Measurements from ENCODE around the gene PPM1H. TPM values are rescaled to one million over a fixed set of nuclear protein-coding genes. Genes with fewer than 3 reads are reported as not detected.

PPM1H gene
- total RNA-seq, 1 experiment from 2014 or later: 0.04 TPM

GRCh38 chr12:62656591-62657362, 278.2 kb downstream of the PPM1H start:
- Histone ChIP-seq H3K4me3 (ENCODE audit: low read depth, low read length, poor library complexity, severe bottlenecking) (no peak overlapping the region), H3K27ac (ENCODE audit: low read depth, low read length, poor library complexity, severe bottlenecking) (no peak overlapping the region), H3K4me1 (ENCODE audit: insufficient read depth, low read length, poor library complexity, severe bottlenecking) (no peaks in the 10 kb centered on the region), H3K9me3 (ENCODE audit: low read depth, low read length, poor library complexity, severe bottlenecking) (no peaks in the 10 kb centered on the region), H3K27me3 (replicated peaks; ENCODE audit: insufficient read depth, low read depth, low read length, poor library complexity) (no peaks in the 10 kb centered on the region), H3K36me3 (ENCODE audit: insufficient read depth, low read length, poor library complexity, severe bottlenecking) (no peaks in the 10 kb centered on the region)
- ChIA-PET POLR2A (ENCODE audit: low non-redundant PET) (no interaction called here), CTCF (no interaction called here)
- no TSS peak for BruUV-seq (replicated peaks)
- intact Hi-C loops (cut with micrococcal nuclease; ENCODE audit: unreplicated experiment): no loop called here
- no peak for DNase-seq (ENCODE audit: low spot score)
- no peak for TF ChIP-seq EZH2 (IDR thresholded peaks at IDR 0.05; ENCODE audit: borderline replicate concordance, low read depth, low read length, poor library complexity, severe bottlenecking)
- TF ChIP-seq, protein P1, sequence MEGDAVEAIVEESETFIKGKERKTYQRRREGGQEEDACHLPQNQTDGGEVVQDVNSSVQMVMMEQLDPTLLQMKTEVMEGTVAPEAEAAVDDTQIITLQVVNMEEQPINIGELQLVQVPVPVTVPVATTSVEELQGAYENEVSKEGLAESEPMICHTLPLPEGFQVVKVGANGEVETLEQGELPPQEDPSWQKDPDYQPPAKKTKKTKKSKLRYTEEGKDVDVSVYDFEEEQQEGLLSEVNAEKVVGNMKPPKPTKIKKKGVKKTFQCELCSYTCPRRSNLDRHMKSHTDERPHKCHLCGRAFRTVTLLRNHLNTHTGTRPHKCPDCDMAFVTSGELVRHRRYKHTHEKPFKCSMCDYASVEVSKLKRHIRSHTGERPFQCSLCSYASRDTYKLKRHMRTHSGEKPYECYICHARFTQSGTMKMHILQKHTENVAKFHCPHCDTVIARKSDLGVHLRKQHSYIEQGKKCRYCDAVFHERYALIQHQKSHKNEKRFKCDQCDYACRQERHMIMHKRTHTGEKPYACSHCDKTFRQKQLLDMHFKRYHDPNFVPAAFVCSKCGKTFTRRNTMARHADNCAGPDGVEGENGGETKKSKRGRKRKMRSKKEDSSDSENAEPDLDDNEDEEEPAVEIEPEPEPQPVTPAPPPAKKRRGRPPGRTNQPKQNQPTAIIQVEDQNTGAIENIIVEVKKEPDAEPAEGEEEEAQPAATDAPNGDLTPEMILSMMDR (conservative IDR thresholded peaks at IDR 0.05; ENCODE audit: low read depth, low read length): no peak

DNA sequence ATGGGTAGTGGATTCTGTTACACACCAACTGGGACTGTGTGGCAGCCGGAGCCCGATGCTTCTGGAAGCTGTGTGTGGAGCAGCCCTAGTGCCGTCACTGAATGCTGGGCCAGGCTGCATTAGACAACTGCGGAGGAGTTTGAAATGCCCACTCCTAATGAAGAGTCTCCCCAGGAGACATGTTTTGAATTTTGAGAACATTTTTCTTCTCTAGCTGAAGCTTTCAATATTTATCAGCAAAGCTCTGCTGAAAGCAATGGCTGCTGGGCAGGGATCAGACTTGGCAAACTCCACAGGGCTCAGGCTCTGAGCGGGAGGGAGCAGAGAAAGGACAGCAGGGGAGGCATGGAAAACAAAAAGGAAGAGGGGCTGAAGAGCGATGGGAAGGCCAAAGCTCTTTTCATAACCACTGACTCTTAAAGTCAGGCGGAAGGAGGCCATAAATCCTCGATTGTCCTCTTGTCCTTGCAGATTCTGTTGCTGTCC, 279.2 kb downstream of the PPM1H start:
- no peaks in the 10 kb centered on the region for H3K4me1 ChIP-seq (ENCODE audit: insufficient read depth, low read length, poor library complexity, severe bottlenecking)
- no peak for DNase-seq (ENCODE audit: low spot score)
- CTCF ChIA-PET: no interaction called here
- H3K36me3 ChIP-seq (ENCODE audit: insufficient read depth, low read length, poor library complexity, severe bottlenecking): no peaks in the 10 kb centered on the region
- no TSS peak for BruUV-seq (replicated peaks)
- no peak for TF ChIP-seq EZH2 (IDR thresholded peaks at IDR 0.05; ENCODE audit: borderline replicate concordance, low read depth, low read length, poor library complexity, severe bottlenecking)
- TF ChIP-seq, protein P1 (conservative IDR thresholded peaks at IDR 0.05; ENCODE audit: low read depth, low read length): no peak
- H3K9me3 ChIP-seq (ENCODE audit: low read depth, low read length, poor library complexity, severe bottlenecking): no peaks in the 10 kb centered on the region
- POLR2A ChIA-PET (ENCODE audit: low non-redundant PET): interaction anchor here (0.6 kb wide), 1 partner anchor 111 kb away, joined by 3 read pairs; no protein-coding TSS in a partner anchor
- intact Hi-C loops (cut with micrococcal nuclease; ENCODE audit: unreplicated experiment): no loop called here
- H3K27me3 ChIP-seq (replicated peaks; ENCODE audit: insufficient read depth, low read depth, low read length, poor library complexity): no peaks in the 10 kb centered on the region
- H3K4me3 ChIP-seq (ENCODE audit: low read depth, low read length, poor library complexity, severe bottlenecking): no peak overlapping the region
- no peak overlapping the region for H3K27ac ChIP-seq (ENCODE audit: low read depth, low read length, poor library complexity, severe bottlenecking)

- CTCF ChIA-PET: no interaction called here
Measured at GRCh38 chr12:62654326-62655241, 280.4 kb downstream of the PPM1H start.

More at GRCh38 chr12:62654326-62655241, 280.4 kb downstream of the PPM1H start:
- no peak for TF ChIP-seq EZH2 (IDR thresholded peaks at IDR 0.05; ENCODE audit: borderline replicate concordance, low read depth, low read length, poor library complexity, severe bottlenecking)
- TF ChIP-seq, protein P1 (conservative IDR thresholded peaks at IDR 0.05; ENCODE audit: low read depth, low read length): no peak
- DNase-seq (ENCODE audit: low spot score): no peak
- POLR2A ChIA-PET (ENCODE audit: low non-redundant PET): interaction anchor here (0.6 kb wide), 1 partner anchor 135 kb away, joined by 3 read pairs; no protein-coding TSS in a partner anchor
- Histone ChIP-seq H3K4me1 (ENCODE audit: insufficient read depth, low read length, poor library complexity, severe bottlenecking) (no peaks in the 10 kb centered on the region), H3K27ac (ENCODE audit: low read depth, low read length, poor library complexity, severe bottlenecking) (no peak overlapping the region), H3K36me3 (ENCODE audit: insufficient read depth, low read length, poor library complexity, severe bottlenecking) (no peaks in the 10 kb centered on the region), H3K27me3 (replicated peaks; ENCODE audit: insufficient read depth, low read depth, low read length, poor library complexity) (no peaks in the 10 kb centered on the region), H3K9me3 (ENCODE audit: low read depth, low read length, poor library complexity, severe bottlenecking) (no peaks in the 10 kb centered on the region), H3K4me3 (ENCODE audit: low read depth, low read length, poor library complexity, severe bottlenecking) (no peak overlapping the region)
- intact Hi-C loops (cut with micrococcal nuclease; ENCODE audit: unreplicated experiment): no loop called here
- BruUV-seq (replicated peaks): no TSS peak

Measured in A673 (cell line).